GM10266 (cell line): Measurements from ENCODE around the gene WBP2NL.
"Not testable (repeated sequence)": the region's sequence is repeated elsewhere in the genome, so short reads cannot be mapped to it uniquely, and the experiment has no call there.

Experiments
- DNase-seq: peaks from one replicate; pipeline ENCODE4 v3.0.0; 2012; ENCODE audit errors: extremely low spot score
- TF ChIP-seq, protein P1 (sequence below): IDR thresholded peaks from 2 replicates; pipeline ENCODE4 v1.5.1; 2012; ENCODE audit warnings: mild to moderate bottlenecking, low read depth; ENCODE audit not compliant: control insufficient read depth, insufficient read depth; ENCODE audit errors: missing control alignments

The WBP2NL gene

DNA sequence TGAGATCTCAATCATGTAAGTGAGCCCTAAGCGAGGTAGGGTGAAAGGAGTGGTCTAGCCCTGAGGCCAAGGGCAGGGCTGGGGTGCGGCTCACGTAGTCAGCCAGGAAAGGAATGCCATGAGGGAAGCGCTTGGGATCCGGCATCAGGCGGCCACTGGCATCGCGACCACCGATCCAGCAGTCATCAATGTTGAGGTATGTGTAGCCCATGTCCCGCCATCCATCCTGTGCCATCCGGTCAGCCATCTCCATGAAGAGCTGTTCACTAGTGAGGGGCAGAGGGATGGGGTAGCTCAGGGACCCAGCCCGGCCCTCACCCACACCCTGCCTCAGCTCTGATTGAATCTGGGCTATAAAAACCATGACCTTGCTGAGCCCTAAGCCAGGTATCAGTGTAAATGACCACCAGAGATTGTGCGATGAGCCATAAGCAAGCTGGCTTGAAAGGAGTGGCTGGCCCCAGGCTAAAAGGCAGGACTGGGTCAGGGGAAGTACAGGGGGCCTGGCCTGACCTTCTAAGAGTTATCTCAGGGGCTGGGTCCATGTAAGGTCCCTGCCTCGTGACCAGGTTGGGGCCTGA lies 69.2 kb downstream of the WBP2NL start:
- TF ChIP-seq, protein P1, sequence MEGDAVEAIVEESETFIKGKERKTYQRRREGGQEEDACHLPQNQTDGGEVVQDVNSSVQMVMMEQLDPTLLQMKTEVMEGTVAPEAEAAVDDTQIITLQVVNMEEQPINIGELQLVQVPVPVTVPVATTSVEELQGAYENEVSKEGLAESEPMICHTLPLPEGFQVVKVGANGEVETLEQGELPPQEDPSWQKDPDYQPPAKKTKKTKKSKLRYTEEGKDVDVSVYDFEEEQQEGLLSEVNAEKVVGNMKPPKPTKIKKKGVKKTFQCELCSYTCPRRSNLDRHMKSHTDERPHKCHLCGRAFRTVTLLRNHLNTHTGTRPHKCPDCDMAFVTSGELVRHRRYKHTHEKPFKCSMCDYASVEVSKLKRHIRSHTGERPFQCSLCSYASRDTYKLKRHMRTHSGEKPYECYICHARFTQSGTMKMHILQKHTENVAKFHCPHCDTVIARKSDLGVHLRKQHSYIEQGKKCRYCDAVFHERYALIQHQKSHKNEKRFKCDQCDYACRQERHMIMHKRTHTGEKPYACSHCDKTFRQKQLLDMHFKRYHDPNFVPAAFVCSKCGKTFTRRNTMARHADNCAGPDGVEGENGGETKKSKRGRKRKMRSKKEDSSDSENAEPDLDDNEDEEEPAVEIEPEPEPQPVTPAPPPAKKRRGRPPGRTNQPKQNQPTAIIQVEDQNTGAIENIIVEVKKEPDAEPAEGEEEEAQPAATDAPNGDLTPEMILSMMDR: no peak
- DNase-seq: no peak

DNA sequence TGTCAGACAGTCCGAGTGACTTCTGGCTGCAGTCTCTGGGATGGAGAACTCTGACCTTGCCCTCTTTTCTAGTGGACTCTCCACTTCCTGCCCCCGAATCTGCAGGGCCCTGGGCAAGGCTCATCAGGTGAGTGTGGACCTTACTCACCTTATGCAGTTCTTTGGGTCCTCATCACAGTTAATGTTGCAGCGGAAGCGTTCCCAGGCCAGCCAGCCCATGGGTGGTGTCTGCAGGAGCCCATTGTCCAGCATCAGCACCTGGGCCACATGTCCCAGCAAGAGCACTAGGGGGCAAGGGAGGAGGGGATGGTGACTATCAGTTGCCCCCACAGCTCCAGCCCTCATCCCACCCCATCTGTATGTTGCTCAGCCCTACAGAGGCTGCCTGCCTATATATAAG lies 69.7 kb downstream of the WBP2NL start:
- TF ChIP-seq, protein P1: no peak
- no peak for DNase-seq

DNA sequence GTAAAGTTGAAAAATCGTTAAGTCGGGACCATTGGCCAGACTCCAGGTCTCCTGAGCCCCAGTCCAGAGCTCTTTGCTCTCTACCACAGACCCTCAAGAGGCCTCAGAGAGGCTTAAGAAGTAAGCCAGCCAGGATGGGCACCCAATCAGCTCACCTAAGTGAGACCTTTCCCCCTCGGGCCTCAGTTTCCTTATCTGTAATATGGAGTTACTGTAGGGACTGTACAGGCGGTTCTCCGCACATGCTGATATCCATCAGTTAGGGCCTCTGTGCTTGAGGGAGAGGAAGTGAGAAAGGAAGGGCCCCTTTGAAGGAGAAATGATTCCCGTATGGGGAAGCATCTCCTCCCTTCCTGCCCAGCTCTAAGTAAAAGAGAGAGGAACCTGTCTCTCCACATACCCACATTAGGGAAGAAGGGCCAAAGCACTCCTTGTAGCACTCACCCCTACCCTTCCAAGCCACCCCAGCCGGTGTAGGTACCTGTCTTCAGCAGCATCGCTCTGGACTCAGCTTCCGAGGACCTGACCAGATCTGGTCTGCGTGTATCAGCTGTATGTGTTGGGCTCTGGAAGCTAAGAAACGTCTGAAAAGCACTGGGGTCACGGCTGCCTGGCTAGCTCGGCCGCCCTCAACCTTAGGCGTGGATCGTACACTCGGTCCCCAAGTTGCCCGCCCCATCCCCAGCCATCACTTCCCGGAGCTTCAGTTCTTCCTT lies 71.4 kb downstream of the WBP2NL start:
- DNase-seq: no peak
- TF ChIP-seq, protein P1: no peak

DNA sequence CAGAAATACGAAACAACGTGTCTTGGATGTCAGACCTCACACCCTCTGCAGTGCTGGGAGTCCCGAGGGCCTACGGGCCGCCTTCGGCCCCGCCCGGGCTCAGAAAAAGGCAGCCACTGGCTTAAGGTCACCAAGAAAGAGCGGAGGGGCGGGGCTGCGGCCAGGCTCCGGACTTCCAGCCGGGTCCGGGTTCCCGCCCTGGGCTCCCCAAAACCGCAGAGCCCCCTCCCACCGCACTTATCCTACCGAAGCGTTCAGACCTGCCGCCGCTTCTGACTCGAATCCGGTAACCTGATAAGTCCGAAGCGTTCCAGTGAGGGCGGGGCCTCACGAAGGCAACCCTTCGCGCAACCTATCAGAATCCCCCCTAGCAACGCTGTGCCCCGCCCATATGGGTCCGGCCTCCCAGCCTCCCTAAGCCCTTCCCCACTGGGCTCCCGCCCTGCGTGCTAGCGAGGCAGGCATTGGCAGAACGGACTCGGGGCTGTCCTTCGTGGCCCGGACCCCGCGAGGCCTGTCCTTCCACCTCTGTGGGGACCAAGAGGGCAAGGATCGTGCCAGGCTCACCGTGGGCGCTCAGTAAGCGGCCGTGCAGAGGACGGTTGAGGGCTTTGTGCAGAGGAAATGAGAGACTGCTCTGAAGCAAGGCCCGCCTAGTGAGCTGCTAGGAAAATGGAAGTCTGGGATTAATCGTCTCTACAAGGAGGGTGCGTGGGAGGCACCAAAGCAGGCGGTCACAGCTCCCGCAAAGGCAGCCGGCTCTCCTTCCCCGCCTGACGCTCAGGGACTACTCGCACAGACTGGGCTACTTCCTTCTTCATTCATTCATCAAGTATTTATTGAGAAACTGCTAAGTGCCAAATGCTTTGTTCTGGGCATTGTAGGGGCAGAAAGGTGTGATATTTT lies 72.2 kb downstream of the WBP2NL start, which contains the start of gene NAGA:
Gene NAGA (minus strand): TSS at position 296 of the 906 bp plus-strand sequence. CDS start 515 bp downstream, outside the sequence.
- TF ChIP-seq, protein P1: no peak
- DNase-seq: peak; percentile 97

DNA sequence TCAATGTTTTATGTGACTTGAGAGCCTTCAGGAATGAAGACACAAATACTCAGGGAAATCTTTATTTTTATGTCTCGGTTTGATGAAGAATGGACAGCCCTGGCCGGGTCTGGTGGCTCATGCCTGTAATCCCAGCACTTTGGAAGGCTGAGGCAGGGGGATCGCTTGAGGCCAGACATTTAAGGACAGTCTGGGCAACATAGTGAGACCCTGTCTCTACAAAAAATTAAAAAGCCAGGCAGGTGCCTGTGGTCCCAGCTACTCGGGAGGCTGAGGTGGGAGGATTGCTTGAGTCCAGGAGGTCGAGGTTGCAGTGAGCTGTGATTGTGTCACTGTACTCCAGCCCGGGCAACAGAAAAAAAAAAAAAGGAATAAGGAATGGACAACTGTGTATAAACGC lies 72.9 kb downstream of the WBP2NL start:
- DNase-seq: not testable (repeated sequence)

DNA sequence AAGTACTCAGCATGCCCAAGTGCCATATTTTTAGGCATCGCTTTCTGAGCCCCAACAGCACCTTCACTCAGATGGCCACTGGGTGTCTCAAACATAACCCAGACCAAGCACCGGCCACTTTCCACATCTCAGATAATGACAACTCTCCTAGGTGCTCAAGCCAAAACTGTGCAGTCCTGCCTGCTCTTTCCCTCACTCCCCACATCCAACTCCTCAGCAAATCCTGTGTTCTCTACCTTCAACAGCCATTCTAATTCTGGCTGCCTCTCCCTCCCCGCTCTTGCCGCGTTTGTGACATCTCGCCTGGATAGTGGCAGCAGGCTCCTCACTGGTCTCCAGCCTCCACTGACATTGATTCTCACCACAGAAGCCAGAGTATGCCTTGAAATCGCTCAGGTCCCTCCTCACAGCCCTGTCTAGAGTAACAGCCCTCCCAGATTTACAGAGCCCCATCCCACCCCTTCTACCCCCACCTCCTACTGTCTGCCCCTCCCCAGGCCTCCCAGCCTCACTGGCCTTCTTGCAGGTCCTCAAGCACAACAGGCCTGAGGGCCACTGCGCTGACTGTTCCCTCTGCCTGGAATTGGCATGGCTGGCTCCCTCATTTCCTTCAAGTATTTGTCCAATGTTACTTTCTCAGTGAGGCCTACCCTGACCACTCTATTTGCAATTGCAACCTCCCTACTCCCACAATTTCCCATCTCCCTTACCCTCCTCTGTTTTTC lies 74.2 kb downstream of the WBP2NL start:
- TF ChIP-seq, protein P1: no peak
- DNase-seq: no peak

DNA sequence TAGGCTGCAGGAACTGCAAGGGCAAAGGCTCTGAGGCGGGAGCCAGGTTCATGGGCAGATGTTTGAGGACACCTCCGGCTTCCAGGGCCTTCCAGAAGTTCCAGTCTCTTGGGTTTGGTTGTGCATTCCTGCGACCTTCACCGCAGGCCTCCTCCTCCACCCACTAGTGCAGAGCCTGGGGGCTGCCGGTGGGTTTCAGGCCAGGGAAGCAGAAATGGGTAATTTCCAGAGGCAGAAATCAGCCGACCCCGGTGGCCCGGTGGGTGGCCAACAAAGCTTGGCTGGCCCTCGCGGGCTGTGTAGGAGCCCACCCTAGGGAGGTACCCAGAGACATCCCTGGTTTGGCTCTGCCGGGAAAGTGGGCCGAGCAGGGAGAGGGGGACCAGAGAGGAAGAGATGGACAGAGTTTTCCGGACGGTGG lies 75.0 kb downstream of the WBP2NL start:
- TF ChIP-seq, protein P1: no peak
- no peak for DNase-seq
